ENCODE data around the gene OTOS.

GRCh38 chr2:240143276-240143675, 2.8 kb upstream of the OTOS start:
- no peak for TF ChIP-seq POLR2A (IDR thresholded peaks at IDR 0.05)
- TF ChIP-seq CTCF (IDR thresholded peaks at IDR 0.05): no peak
- TF ChIP-seq POLR2AphosphoS5 (IDR thresholded peaks at IDR 0.05): no peak
- no peak for TF ChIP-seq EP300 (IDR thresholded peaks at IDR 0.05)
